HG03354 (cell line): ENCODE measurements around the gene EPB41L5.
"Not testable (repeated sequence)": the region's sequence is repeated elsewhere in the genome, so short reads cannot be mapped to it uniquely, and the experiment has no call there.

Experiments
- ATAC-seq: cut with Tn5 transposase; IDR thresholded peaks from one replicate; pipeline ENCODE4 v1.9.1; 2021; ENCODE audit warnings: mild to moderate bottlenecking; ENCODE audit not compliant: unreplicated experiment, poor library complexity, severe bottlenecking

EPB41L5 gene

DNA sequence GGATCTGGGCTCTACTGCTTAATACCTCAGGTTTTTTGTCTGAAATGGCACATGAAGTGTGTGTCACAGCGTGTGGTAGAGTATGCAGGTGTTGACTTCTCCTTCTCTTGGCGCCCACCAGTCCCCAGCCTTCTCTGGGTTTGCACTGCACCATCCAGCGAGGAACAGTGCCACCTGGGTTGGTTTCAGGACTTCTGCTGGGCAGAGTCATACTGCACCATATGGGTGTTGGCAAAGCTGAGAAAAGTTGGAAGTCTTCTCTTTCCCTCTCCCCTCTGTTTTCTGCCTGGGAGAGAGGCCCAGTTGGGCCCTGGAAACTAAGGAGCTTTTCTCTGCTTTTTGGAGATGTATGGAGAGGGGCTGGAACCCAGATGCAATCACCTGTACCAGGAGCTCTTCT is 166.5 kb downstream of the EPB41L5 start:
- ATAC-seq = no peak

DNA sequence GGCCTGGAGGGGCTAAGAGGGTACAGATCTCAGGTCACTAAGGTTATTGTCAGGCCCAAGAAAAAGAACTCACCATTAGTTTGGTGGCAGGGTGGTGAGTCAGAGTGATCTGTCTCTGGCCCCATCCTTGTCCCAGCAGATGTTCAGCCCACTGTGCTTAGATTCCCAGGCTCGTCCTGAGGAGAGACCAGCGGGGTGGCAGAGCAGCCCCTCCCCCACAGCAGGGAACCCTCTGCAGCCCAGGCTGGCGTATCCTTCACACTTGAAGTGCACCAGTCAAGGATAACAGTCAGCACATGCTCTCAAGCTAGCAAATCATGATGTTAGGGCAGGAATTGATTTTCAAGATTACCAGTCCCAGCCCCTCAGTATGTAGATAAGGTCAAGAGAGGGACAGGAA is 167.2 kb downstream of the EPB41L5 start:
- ATAC-seq = no peak

DNA sequence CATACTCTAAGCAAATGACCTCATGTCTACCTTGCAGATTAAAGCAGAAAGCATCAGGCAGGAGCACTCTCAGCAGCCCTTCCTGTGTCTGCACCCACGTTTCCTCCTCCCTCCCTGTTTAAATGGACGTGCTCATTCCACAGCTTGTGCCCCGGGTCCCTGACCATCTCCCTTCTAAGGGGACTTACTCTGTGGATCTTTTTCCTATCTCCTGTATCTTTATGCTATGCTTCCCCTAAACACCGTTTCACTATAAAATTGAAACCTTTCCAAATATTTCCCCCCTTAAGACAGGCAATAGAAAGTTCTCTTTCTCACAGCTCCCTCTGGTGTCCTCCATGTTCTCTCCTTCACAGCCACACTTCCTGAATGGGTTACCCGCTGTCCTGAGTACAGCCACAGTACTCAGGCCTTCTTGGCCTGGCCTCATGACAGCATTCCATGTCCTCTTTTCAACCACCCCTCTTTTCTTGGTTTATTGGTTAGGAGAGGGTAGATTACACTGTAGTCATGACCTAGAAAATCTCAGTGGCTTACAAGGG is 169.2 kb downstream of the EPB41L5 start:
- ATAC-seq = no peak

DNA sequence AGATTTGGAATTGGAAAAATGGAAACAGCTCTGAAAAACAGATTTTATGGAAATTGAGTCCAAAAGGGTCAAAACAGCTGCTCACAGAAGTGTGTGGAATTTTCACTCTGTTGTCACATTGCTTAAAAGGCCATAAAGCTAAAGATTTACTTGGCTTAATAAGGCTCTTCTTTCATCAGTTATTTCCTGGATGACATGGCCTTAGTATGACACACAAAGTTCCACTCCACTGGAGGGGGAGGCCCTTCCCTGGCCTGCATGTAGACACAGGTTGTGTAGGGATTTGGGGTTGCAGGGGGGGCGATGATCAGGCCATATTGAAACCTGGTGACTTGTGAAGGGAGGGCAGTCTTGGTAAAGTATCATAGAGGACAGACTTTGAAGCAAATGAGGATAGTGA is 176.3 kb downstream of the EPB41L5 start:
- ATAC-seq = no peak

DNA sequence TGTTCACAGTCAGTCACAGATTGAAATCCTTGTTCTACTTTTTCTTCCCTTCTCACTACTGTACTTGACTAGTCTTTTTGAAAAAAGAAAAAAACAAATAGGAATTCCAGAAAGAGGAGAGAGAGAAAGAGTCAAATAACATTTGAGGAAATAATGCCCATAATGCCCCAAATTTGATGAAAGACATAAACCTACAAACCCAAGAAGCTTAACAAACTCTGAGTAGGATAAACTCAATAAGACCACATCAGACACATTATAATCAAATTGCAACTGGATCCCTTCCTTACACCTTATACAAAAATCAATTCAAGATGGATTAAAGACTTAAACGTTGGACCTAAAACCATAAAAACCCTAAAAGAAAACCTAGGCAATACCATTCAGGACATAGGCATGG is 179.4 kb downstream of the EPB41L5 start:
- ATAC-seq = no peak

DNA sequence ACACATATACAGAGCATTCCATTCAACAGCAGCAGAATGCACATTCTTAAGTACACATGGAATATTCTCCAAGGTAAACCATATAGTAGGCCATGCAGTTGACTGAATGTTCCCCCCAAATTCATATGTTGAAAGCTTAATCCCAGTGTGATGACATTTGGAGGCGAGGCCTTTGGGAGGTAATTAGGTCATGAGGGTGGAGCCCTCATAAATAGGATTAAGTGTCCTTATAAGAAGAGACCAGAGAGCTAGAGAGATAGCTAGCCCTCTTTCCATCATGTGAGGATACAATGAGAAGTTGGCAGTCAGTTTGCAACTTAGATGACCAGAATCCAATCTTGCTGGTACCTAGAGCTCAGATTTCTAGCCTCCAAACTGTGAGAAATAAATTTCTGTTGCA is 182.7 kb downstream of the EPB41L5 start:
- no peak for ATAC-seq

DNA sequence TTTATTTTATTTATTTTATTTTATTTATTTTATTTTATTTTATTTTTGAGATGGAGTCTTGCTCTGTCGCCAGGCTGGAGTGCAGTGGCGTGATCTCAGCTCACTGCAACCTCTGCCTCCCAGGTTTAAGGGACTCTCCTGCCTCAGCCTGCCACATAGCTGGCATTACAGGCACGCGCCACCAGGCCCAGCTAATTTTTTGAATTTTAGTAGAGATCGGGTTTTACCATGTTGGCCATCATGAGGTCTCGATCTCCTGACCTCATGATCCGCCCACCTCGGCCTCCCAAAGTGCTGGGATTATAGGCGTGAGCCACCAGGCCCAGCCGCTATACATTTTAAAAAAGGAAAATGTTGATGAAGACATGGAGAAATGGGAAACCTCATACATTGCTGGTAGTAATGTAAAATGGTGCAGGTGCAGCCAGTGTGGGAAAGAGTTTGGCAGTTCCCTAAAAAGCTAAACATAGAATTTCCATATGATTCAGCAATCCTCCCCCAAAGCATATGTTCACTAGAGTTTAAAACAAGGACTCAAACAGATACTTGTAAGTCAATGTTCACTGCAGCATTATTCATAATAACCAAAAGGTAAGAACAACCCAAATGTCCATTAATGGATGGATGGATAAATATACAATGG is 187.1 kb downstream of the EPB41L5 start:
- ATAC-seq = not testable (repeated sequence)

DNA sequence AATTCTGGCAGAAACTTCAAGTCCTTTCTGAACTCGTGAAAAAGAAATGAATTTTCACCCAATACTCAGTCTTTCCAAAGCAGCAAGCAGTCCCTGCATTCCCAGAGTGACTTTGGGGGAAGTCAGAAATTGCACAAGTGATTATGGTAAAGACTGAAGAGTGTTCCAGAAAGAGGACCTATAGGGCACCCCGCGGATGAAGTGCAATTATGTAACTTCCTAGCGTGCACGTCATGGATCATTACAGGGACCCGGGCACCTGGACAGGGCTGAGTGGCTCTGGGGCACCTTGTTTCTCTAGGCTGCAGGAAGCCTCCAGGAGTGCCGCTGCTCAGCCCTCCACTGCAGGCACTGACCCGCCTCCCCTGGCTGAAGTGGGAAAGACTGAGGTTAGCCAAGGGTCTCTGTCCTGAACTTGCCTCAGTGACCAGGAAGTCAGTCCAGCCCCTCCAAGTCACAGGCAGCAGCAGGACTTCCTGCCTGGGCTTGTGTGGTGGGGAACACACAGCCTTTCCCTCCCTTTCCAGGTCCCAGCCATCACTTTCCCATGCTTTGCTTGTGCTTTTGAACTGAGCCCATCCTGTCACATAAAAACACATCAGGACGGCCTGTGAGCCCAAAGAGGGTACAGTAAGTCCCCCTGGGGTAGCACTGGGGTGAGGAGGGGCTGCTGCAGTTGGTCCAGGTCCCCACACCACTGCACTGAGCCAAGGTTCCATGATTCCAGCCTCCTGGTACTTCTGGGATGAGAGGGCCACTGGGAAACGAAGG is 190.6 kb downstream of the EPB41L5 start:
- no peak for ATAC-seq

DNA sequence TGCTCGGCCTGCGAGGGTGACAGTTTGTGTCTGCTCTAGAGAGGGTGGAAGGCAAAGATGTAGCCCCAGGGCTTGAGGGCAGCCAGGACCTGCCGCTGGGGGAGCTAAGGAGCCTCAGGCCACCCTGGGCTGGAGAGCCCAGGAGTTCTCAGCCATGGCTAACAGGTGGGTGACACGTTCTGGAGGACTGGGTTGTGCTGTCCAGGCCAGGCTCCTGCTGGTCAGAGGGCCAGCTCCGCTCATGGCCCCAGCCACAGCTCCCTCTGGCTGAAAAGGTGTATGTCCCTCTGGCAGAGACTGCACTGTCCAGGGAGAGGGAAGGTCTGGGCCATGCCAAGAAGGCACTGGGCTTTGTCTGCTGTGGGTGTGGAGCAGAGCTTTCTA is 191.1 kb downstream of the EPB41L5 start:
- no peak for ATAC-seq

DNA sequence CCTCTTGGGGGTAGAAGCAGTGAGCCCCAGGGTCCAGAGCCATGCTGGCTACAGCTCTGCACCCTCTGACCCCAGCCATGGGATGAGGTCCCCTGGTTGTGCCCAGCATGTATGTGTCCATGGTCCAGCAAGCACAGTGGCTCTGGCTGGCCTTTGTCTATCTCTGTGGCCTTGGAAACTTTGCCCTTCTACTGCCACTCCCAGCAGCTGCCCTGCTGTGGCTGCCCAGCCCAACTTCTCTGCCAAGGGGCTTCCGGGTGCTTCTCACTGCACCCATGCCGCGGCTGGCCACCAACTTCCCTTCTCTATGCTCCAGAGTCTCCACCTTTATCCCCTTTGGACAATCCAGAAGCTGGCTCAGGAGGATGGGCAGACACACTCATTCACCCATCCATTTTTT is 191.5 kb downstream of the EPB41L5 start:
- ATAC-seq = no peak

DNA sequence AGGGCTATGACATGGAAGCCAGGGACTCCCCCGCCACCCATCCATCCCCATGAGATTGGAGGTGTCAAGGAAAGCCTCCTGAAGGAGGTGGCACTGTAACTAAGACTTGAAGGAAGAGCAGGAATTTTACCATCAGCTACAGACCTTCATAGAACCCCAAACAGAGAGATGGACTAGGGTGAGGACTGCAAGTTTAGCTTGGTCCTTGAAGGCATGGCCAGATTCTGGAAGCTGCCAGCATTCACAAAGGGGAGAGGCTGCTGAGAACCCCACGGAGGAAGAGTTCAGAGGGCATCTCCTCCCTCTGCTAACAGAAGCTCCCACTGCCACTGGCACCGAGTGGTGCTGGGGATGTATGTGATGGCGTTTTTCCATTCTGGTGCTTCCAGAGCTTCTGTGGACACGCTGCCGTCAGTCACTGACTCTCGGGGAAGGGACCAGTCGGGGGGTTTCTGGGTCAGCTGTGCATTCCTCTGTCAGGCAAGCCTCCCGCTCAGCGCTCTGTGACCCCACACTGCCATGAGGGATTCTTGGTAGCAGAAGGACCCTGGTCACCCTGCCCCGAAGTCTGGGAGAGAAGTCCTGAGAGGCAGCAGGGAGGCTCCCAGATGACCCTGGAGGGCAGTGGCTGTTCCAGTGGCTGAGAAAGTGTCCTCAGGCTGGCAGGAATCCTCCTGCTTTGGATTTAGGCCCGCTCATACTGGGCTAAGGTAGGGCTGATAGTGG is 192.2 kb downstream of the EPB41L5 start:
- ATAC-seq = no peak

DNA sequence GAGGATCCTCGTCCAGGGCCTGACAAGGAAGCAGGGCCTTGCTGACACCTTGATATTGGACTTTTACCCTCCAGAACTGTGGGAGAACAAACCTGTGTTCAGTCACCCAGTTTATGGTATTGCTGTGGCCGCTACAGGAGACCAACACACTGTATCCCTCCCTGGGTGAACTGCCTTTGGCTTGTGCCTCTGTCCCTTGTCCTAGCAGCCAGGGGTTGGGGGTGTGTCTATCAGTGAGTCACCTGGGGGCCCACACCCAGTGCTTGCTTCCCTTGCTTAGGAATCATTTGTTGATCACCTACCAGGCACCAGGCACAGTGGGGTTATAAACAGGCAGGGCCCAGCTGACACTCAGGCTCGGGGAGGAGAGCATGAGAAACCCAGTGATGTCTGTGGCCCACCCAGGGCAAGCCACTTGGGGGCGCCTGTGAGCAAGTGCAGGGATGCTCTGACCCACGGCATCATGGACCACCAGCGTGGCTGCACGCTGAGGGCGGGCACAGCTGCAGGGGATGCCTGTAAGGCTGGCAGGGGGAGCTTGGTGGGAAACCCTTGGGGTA is 193.2 kb downstream of the EPB41L5 start:
- no peak for ATAC-seq

DNA sequence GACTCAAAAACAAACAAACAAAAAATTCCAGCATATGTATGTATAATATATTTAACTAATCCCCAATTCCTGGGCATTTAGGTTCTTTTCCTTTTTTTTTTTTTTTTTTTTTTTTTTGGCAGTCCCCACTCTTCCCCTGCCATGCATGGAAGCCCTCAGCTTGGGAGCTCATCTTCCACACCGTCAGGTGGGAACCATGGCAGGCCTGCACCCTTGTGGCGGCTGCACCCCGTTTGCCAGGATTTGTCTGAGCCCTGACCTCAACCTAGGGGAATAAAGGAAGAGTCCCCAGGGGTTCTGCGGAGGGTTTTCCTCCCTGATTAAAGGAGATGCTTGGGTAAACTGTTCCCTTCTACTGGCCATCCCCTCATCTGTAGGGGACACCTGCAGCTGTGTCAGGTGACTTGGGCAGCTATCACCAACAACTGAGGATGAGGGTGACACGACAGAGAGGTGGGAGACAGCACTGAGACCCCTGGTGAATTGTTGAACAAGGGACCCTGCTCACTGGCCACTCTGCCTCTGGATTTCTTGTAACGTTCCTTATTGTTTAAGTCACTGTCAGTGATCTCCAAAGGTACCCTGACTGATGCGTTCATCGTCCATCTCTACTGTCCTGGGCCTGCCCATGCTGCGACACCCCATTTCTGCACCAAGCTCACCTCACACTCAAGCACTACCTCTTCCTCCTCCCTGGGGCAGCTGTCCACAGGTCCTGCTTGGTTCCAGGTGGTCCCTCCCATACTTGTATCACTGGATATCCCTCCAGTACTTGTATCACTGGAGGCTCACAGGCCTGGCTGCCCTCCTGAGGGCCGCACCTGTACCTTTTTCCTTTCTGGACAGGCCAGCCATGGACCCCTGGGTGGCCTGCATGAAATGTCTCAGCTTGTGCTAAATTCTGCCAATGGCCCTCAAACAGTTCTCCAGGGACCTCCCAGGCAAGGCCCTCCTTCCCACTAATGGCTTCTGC is 195.8 kb downstream of the EPB41L5 start:
- no peak for ATAC-seq

DNA sequence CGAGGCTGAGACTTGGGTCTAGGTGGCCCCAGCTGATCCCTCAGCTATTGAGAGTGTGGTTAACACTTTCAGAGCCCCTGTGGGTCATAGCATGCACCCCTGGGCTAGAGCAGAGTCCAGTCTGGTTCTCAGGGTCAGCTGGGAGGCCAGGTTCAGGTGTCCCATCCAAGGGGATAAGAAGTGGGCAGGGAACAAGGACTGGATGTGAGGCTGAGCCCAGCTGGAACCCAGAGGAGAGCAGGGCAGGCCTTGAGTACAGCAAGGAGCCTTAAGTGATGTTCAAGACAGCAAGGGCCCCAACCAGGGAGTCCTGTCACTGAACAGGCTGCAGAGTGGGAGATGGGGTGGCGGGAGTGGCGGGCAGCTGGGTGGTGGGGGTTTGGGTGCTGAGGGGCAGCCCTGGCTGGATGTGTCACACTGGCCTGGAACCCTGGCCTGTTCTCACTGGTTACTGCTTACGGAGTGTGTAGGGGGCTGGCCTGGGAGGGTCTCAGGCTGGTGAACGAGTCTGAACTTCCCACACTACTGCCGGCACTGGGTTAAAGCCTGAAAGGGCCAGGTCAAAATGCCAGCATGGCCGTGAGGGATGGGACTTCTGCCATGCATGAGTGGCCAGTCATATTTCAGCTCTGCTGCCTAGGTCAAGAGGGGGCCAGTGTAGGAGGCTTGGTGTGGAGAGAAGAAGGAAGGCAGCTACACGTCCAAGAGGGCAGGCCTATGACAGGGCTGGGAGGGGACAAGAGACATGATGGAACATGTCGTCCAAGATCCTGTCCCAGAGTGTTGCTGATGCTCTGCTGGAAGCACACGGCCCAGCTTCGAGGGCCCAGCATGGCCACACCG is 196.8 kb downstream of the EPB41L5 start:
- ATAC-seq = no peak

DNA sequence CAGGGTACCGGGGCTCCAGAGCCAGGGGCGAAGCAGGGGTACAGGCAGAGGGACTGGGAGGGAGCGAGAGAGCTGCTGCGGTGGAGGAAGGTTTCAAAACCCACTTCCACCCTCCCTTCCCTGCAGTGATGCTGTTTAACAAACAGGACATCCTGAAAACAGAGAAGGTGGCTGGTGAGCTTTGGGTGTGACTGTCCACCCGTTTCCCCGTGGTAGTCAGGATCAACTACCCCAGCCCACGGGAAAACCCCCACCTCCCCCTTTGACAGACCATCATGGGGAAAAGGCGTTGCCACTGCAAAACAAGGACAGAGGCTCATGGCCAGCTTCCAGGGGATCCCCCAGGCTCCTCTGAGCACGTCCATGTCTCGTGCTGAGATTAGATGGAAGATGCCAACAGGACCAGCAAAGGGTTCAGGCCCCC is 197.4 kb downstream of the EPB41L5 start:
- ATAC-seq = no peak

DNA sequence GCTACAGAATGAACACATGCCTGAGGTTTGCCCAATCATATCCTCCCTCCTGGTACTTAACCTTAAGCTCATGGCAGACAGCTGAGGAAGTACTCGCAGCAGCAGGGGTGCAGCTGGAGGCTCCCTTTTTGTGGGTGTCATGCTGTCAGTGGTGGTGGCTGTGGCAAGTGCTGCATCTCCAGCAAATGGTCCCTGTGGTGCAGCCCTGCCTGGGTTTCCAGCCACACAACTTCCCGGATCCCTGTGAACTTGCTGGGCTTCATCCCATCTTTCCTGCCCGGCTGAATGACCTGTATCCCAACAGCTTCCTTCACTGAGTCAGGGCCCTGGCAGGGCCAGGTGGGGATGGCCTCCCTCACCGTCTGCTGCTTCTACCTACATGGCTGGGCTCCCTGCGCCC is 205.3 kb downstream of the EPB41L5 start:
- no peak for ATAC-seq

DNA sequence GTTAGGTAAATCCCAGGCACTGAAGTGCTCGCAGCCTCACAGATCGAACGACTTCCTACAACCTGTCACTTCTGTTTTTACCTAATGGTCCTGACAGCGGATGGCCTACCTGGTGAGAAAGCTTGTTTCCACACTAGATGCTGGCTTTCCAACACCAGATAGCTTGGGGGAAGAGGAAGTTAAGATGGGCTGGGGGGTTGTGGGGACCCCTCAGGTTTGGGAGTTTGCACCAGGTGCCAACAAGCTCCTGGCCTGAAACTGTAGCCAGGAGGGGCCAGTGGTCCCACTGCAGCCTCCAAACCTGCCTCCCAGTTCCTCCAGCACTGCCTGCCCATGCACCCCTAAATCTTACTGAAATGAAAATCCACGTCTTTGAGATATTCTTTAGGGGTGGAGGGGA is 206.4 kb downstream of the EPB41L5 start:
- no peak for ATAC-seq

DNA sequence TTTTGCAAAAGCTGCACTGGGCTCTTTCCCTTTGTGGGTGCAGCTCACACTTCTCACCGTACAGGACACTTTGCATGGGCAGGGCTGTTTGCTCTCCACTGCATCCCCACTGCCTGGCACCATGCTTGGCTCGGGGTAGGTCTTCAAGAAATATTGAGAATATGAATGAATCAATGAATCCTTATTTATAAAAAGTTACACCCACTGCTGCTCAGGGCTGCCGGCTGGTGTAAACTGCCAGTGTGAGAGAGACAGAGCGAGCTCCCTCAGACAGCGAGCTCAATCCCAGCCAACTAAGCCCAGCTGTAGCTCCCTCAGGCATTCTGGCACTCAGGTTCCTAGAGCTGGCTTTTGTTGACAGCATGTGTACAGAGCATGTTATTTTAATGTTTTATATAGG is 206.9 kb downstream of the EPB41L5 start:
- no peak for ATAC-seq
